ENCODE data around the gene ARL15.

The ARL15 gene

GRCh38 chr5:54160329-54160728 lies 150.0 kb downstream of the ARL15 start:
- DNase-seq: no peak

GRCh38 chr5:54159893-54160195 lies 150.5 kb downstream of the ARL15 start:
- DNase-seq: no peak

- no peak for DNase-seq
These were observed 151.1 kb downstream of the ARL15 start for GRCh38 chr5:54159153-54159892.

GRCh38 chr5:54156577-54156976 lies 153.8 kb downstream of the ARL15 start:
- DNase-seq: no peak

- DNase-seq: no peak
These were observed 159.5 kb downstream of the ARL15 start for GRCh38 chr5:54150841-54151240.

GRCh38 chr5:54148858-54149257 lies 161.5 kb downstream of the ARL15 start:
- DNase-seq: no peak

- DNase-seq: no peak
These were observed 162.1 kb downstream of the ARL15 start for GRCh38 chr5:54148067-54148845.

- DNase-seq: no peak
These were observed 163.5 kb downstream of the ARL15 start for GRCh38 chr5:54146916-54147315.

GRCh38 chr5:54146390-54146789 lies 164.0 kb downstream of the ARL15 start:
- DNase-seq: no peak

- no peak for DNase-seq
These were observed 170.0 kb downstream of the ARL15 start for GRCh38 chr5:54140247-54140840.

GRCh38 chr5:54136516-54137440 lies 173.6 kb downstream of the ARL15 start:
- DNase-seq: no peak

- no peak for DNase-seq
These were observed 175.3 kb downstream of the ARL15 start for GRCh38 chr5:54135042-54135441.

- DNase-seq: no peak
These were observed 176.5 kb downstream of the ARL15 start for GRCh38 chr5:54133917-54134316.

GRCh38 chr5:54120473-54120872 lies 189.9 kb downstream of the ARL15 start:
- DNase-seq: no peak

- no peak for DNase-seq
These were observed 192.4 kb downstream of the ARL15 start for GRCh38 chr5:54117957-54118356.

- no peak for DNase-seq
These were observed 194.5 kb downstream of the ARL15 start for GRCh38 chr5:54115735-54116403.

- no peak for DNase-seq
These were observed 197.3 kb downstream of the ARL15 start for GRCh38 chr5:54113060-54113459.

GRCh38 chr5:54109626-54110330 lies 200.6 kb downstream of the ARL15 start:
- DNase-seq: no peak

- no peak for DNase-seq
These were observed 202.2 kb downstream of the ARL15 start for GRCh38 chr5:54108136-54108535.

- DNase-seq: no peak
These were observed 206.5 kb downstream of the ARL15 start for GRCh38 chr5:54103871-54104270.

Data from hypothalamus (tissue), 51 donors.